Measurements from ENCODE around the gene CITED4. TPM values are rescaled to one million over a fixed set of nuclear protein-coding genes. Genes with fewer than 3 reads are reported as not detected.

CITED4 gene
- total RNA-seq = 1 to 10 TPM; 6.7 to 7.4 TPM

GRCh38 chr1:40862008-40862863 is at the start of gene CITED4:
TSS of gene CITED4 (minus strand) at chr1:40862363. CDS start at chr1:40862127, 236 bp downstream.
- Mint-ChIP-seq H3K4me1 (ENCODE audit: low read depth) (peaks cover 16% of the 10 kb centered on the region), H3K9me3 (no peaks in the 10 kb centered on the region), H3K27me3 (peaks cover 3% of the 10 kb centered on the region), H3K36me3 (ENCODE audit: low read depth) (no peaks in the 10 kb centered on the region), H3K4me3 (peak within 1 kb of the TSS; percentile 77), H3K27ac (peak within 1 kb of the TSS; percentile 96)
- intact Hi-C loops (cut with micrococcal nuclease) = loop anchor here (5.0 kb wide), 1 partner anchor 90 kb away; no protein-coding TSS in a partner anchor
- ATAC-seq = peak; percentile 95
- TF ChIP-seq CTCF (IDR thresholded peaks at IDR 0.05) = no peak
- POLR2A ChIA-PET = interaction anchor here (0.8 to 2.0 kb wide), 8 partner anchors 9 to 118 kb away, joined by 4 to 8 read pairs (median 6); partner anchors contain the start of gene CTPS1
- peak; percentile 96 for DNase-seq
- CTCF ChIA-PET = interaction anchor here (0.7 to 6.1 kb wide), 12 partner anchors 9 to 142 kb away, joined by 3 to 42 read pairs (median 4); no protein-coding TSS in a partner anchor

- DNase-seq (no peak), ATAC-seq (no peak)
- Mint-ChIP-seq H3K4me1 (ENCODE audit: low read depth) (no peaks in the 10 kb centered on the region), H3K27ac (no peak overlapping the region), H3K36me3 (ENCODE audit: low read depth) (no peaks in the 10 kb centered on the region), H3K4me3 (no peak overlapping the region), H3K9me3 (no peaks in the 10 kb centered on the region), H3K27me3 (no peaks in the 10 kb centered on the region)
- TF ChIP-seq CTCF (IDR thresholded peaks at IDR 0.05) = no peak
- CTCF ChIA-PET = interaction anchor here (0.6 kb wide), 1 partner anchor 31 kb away, joined by 3 read pairs; no protein-coding TSS in a partner anchor
- POLR2A ChIA-PET = no interaction called here
- intact Hi-C loops (cut with micrococcal nuclease) = no loop called here
Observed at GRCh38 chr1:40911105-40911504, 48.9 kb upstream of the CITED4 start.

- ATAC-seq (no peak), DNase-seq (no peak)
- H3K27me3 Mint-ChIP-seq = no peaks in the 10 kb centered on the region
- no peak for TF ChIP-seq CTCF (IDR thresholded peaks at IDR 0.05)
- H3K27ac Mint-ChIP-seq = no peak overlapping the region
- H3K4me3 Mint-ChIP-seq = no peak overlapping the region
- ChIA-PET CTCF (no interaction called here), POLR2A (no interaction called here)
- H3K36me3 Mint-ChIP-seq (ENCODE audit: low read depth) = no peaks in the 10 kb centered on the region
- no peaks in the 10 kb centered on the region for H3K9me3 Mint-ChIP-seq
- H3K4me1 Mint-ChIP-seq (ENCODE audit: low read depth) = no peaks in the 10 kb centered on the region
- intact Hi-C loops (cut with micrococcal nuclease) = no loop called here
Observed at GRCh38 chr1:40909281-40909680, 47.1 kb upstream of the CITED4 start.

- Mint-ChIP-seq H3K4me3 (no peak overlapping the region), H3K27ac (no peak overlapping the region), H3K27me3 (no peaks in the 10 kb centered on the region), H3K4me1 (ENCODE audit: low read depth) (no peaks in the 10 kb centered on the region), H3K36me3 (ENCODE audit: low read depth) (no peaks in the 10 kb centered on the region), H3K9me3 (no peaks in the 10 kb centered on the region)
- no peak for TF ChIP-seq CTCF (IDR thresholded peaks at IDR 0.05)
- POLR2A ChIA-PET = no interaction called here
- CTCF ChIA-PET = interaction anchor here (0.9 to 1.0 kb wide), 2 partner anchors 32 to 40 kb away, joined by 3 read pairs; no protein-coding TSS in a partner anchor
- ATAC-seq (no peak), DNase-seq (no peak)
- intact Hi-C loops (cut with micrococcal nuclease) = no loop called here
Observed at GRCh38 chr1:40908350-40908749, 46.2 kb upstream of the CITED4 start.

GRCh38 chr1:40907899-40908298 is 45.7 kb upstream of the CITED4 start:
- Mint-ChIP-seq H3K4me1 (ENCODE audit: low read depth) (no peaks in the 10 kb centered on the region), H3K4me3 (no peak overlapping the region), H3K9me3 (no peaks in the 10 kb centered on the region), H3K27ac (no peak overlapping the region), H3K27me3 (no peaks in the 10 kb centered on the region), H3K36me3 (ENCODE audit: low read depth) (no peaks in the 10 kb centered on the region)
- ChIA-PET CTCF (interaction anchor here (0.9 to 1.0 kb wide), 2 partner anchors 32 to 41 kb away, joined by 3 read pairs; no protein-coding TSS in a partner anchor), POLR2A (no interaction called here)
- ATAC-seq = no peak
- no peak for DNase-seq
- TF ChIP-seq CTCF (IDR thresholded peaks at IDR 0.05) = no peak
- intact Hi-C loops (cut with micrococcal nuclease) = no loop called here
